ENCODE data around the gene C2orf68.
A peak's percentile ranks its signal among the peaks of the same experiment; 100 is the strongest.
"Not testable (repeated sequence)": the region's sequence is repeated elsewhere in the genome, so short reads cannot be mapped to it uniquely, and the experiment has no call there.

C2orf68 gene

DNA sequence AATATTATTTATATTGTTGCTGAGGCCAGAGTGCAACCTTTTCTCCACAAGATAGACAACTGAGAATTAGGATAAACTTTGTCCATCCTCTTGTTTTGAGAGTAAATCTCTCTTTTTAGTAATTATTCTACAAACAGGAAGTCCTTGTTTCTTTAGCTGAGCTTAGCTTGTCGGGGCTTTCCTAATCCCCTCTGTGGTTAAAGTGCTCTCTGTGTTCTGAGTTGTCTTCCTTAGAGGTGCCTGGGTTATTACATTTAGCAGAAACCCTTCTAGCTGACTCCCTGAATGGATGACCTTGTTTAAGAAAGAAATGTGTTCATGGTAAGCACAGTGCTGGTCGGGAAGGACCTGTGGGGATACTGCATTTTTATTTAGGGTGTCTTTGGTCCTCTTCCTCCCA lies 16.8 kb upstream of the C2orf68 start:
- no peak for DNase-seq

DNA sequence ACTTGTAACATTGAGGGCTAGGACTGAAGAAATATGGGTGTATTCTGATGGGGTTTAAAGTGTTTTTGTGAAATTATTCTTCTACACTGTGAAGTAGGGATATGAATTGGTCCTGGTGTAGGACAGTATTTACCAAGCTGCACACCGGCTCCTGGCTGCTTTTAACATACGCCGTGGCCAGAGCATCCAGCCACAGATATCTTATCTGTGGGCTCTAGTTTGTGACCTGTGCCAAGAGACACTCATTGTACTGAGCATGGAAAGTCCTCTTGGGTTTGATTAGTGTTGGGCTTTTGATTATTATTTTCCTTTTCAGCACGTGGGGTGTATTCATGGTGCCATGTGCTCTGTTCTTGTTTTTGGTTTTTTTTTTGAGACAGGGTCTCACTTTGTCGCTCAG lies 12.1 kb upstream of the C2orf68 start:
- no peak for DNase-seq

DNA sequence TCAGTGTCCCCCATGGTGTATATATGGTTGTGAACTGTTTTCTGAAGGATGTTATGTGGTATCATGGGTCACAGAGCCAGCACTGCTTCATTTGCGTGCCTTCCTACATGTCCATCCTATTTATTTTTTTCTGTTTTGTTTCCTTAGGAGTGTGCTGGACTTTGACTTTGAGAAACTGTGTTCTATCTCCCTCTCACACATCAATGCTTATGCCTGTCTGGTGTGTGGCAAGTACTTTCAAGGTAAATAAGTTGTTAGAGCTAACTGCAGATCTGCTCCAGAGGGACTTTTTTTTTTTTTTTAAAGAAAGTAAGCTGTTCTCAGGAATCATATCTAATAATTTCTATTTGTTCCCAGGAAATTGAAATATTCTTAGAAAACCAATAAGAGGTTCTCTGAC lies 9.5 kb upstream of the C2orf68 start:
- DNase-seq = no peak

DNA sequence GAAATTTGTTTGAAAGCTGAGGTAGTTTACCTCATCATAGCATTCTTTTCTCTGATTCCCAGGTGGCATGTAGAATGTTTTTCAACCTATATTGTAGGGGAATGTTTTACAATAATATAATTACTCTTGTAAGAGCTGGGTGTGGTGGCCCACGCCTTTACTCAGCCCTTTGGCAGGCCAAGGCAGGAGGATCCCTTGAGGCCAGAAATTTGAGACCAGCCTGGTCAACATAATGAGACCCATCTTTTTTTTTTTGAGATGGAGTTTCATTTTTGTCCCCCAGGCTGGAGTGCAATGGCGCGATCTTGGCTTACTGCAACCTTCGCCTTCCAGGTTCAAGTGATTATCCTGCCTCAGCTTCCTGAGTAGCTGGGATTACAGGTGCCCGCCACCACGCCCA lies 7.8 kb upstream of the C2orf68 start:
- no peak for DNase-seq

DNA sequence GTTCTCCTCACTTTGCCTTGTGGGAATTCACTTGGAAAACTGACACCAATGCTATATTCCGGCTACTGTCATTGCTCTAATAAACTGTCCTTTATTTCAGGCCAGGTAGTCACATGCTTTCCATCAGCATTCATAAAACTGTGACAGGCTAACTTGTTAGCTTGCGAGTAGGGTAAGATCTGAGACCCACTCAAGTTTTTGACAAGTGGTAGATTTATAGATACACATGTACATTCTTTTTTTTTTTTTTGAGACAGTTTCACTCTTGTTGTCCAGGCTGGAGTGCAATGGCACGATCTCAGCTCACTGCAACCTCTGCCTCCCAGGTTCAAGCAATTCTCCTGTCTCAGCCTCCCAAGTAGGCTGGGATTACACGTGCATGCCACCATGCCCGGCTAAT lies 5.9 kb upstream of the C2orf68 start:
- DNase-seq = not testable (repeated sequence)

DNA sequence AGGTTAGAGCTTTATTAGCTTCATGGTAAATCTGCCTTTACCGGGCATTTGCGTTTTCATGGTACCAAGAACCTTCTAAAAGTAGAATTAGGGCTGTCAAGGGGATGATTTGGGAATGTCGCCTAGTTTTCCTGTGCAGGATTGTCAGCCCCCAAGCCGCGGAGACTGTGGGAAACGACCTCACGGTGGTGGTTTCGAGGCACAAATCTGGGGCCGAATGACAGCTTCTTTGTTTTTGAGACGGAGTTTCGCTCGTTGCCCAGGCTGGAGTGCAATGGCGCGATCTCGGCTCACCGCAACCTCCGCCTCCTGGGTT lies 3.5 kb upstream of the C2orf68 start:
- DNase-seq = no peak

DNA sequence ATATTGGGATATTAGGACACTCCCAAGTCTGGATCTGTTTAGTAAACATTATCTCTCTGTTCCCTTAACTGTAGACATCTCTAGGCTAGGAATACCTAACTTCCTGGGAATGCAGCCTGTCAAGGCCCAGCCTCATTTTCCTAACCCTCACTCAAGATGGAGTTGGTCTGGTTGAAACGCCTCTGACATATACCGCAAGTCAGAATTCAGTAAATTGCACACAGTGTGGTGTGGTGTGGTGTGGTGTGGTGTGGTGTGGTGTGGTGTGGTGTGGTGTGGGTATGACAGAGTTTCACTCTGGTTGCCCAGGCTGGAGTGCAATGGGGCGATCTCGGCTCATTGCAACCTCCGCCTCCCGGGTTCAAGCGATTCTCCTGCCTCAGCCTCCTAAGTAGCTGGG lies 2.9 kb upstream of the C2orf68 start:
- not testable (repeated sequence) for DNase-seq

DNA sequence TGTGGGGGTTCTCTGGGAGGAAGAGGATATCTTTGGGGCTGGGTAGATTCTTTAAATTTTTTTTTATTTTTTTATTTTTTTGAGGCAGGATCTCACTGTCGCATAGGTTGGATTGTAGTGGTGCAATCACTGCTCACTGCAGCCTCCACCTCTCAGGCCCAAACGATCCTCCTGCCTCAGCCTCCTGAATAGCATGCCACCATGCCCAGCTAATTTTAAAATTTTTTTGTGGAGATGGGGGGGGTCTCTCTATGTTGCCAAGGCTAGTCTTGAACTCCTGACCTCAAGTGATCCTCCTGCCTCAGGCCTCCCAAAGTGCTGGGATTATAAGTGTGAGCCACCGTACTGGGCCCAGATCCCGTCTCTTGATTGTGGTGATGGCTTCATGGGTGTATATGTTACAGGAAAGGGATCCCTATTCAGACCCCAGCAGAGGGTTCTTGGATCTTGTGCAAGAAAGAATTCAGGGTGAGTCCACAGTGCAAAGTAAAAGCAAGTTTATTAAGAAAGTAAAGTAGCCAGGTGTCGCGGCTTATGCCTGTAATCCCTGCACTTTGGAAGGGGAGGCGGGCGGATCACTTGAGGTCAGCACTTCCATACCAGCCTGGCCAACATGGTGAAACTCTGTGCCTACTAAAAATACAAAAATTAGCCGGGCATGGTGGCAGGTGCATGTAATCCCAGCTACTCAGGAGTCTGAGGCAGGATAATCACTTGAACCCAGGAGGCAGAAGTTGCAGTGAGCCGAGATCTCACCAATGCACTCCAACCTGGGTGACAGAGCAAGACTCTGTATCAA lies 2.0 kb upstream of the C2orf68 start:
- DNase-seq = no peak

DNA sequence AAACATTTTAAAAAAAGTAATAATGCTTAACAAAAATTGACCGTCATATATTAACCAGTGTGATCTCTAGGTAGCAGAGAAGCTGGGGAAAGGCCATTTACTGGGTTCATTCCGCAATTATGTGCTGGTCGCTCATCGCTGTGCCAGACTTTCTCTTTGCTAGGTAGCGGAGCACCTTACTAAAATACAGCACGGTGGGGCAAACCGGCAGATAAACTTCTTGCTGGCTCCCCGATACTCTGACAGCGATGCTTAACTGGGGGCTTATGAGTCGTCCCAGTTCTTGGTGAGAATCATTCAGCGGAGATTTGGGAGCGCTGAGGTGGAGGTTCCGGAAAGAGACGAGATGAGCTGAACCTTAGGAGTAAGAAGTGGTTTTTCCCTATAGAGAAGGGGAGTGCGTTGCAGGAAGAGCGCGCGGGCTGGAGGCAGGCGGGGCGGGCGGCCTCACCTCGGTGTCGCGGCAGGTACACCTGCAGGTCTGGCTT lies 605 bp downstream of the C2orf68 start:
- no peak for DNase-seq

DNA sequence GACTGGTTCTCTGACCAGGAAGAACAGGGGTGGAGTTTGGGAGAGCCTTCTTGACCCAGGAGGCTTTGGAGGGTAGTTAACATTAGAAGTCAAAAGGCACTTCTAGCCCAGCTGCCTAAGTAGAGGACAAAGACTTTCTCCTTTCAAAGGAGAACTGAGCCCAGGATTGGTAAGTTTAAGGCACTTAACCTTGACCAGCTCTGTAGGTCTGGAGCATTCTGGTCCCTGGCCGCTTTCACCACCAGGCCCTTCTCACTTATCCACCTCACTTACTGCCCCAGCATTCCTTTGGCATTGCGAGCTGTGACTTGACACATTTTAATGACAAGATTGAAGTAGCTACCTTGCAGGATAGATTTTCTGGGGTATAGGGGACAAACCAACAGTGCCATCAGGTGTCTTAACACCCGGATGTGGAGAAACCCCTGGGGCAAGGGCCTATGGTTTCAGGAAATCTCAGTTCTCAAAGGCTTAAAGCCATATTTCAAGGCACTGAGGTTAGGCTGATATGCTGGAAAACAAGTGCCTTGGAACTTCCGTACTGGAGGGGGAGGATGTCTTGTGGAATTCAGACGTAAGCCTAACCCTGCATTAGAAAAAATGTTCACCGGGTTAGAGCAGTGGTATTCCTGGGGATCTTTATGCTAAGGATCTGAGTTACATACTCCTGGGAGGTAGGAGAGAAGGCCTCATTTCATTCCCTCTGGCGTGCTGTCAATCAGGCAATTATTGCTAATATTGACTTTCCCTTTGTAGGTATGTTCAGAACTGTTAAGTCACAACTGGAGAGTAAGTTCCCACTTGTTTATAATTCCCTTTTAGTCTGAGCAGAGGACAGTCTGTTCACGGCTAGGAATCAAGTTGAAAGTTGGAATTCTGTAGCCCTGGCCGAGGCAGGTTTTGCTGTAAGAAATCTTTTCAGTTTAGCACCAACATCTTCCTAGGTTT lies 4.3 kb downstream of the C2orf68 start:
- DNase-seq = no peak

DNA sequence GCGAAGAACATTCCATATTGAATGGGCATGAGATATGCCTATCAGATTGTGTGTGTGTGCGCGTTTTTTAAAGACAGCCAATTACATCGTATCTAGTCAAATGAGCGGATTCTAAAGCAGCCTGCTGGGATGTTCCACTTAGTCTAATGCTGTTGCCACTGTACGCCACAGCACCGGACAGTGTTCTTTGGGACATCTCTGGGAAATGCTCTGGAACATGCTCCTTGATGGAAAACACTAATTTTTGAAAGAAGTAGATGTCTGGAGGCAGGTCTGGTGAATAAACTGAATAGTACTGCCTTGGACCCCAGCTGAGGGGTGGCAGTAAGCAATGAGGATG lies 5.8 kb downstream of the C2orf68 start:
- no peak for DNase-seq

DNA sequence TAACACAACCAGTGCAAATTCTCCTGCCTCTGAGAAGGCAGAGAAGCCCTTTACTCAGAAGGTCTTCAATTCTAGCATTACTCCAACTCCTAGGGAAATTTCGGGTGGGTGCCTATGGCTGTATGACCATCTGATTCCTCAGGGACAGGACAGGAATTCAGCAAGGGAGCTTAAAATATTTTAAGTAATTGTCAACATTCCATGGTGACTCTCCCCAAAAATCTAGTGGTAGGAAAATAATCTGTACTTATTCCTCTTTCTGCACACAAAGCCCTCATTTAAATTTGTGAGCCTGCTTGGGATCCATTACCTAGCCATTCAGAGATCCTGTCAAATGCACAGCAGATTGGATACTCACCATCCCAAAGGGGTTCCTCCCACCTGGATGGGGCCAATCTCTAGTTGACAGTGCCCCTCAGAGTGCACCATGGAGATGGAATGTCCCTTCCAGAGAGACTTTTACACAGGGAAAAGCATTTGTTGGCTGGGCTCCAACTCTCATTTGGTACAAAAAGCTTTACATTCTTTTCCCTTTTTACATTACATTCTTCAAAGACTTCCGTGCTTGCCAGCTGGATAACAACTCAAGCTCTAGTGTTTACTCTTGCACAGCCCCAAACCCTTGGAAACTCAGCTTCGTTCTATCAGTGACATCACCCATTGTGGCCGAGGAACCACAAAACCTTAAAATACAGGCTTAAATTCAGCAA lies 6.3 kb downstream of the C2orf68 start:
- DNase-seq = no peak

DNA sequence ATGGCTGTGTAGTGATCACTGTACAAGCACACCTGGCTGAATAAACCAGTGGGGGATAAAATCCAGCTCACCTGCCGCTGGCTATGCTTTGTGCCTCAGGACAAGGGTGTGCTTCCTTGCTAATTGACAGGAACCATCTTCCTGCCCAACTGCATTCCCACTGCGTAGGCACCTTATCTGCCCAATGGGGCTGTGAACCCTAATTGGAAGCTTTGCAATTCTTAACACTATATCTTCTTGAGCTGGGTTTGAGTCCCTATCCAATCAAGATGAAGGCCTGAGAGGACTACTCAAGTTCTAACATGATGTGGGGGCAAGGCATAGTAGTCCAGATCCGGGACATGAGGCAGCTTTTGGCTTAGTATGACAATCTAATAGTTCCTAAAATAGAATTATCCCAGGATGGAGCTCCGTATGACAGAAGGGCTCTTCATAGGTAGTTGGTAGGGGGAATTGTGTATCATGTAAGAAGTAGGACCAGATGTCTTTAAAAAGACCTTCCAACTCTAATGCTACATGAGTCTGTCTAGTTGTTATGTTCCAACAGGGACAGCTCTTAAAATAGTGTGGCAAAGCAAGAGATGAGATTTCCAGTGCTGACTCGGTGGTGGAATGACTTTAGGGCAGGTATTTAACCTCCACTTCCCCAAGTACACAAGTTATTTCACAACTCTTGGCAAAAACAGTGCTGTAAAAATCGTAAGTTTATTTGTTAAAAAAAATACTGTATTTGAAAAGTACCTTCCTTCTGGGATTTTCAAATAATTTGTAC lies 7.1 kb downstream of the C2orf68 start:
- no peak for DNase-seq

DNA sequence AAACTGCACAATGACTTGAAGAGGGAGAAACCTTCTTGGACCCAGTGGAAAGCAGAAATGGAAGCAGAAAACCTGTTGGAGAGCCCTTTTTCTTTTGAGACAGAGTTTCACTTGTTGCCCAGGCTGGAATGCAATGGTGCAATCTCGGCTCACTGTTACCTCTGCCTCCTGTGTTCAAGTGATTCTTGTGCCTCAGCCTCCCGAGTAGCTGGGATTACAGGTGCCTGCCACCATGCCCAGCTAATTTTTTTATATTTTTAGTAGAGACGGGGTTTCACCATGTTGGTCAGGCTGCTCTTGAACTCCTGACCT lies 7.8 kb downstream of the C2orf68 start:
- DNase-seq = not testable (repeated sequence)

DNA sequence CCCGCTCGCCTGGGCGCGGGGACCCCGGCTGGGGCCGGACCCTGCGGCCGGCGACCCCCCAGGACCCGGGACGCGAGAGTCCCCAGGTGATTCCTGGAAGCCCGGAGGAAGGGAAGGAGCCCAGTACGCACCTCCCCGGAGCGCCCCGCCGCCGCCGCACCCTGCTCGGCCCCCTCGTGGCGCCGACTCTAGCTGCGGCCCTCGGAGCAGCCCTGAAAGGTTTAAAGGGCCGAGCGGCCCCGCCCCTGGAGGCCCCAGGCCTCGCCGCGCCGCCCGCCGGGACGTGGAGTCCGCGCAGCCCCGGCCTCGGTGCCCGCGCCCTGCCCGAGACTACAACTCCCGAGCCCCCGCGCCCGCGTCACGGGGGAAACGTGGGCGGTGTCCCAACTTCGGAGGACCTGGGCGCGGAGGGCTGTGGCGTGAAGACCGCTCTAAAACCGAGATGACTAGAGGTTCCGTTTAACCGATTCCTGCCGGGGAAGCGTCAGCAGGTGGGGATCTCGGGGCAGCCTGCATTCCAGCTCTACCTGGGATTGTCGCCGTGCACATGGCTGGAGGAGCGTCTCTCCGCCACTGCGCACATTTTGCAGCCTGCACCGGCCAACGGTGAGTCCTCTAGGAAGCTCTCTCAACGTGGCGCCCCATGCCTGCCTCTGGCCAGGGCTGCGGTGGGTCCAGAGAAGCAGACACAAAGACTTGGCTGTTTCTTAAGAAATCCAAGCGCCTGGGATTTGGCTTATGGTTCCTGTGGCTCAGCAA lies 9.2 kb downstream of the C2orf68 start, which contains the start of gene TMEM150A:
Gene TMEM150A, minus strand, starts transcription at position 223 of the 759 bp plus-strand sequence. CDS start 750 bp downstream, outside the sequence.
- peak; percentile 49 for DNase-seq

DNA sequence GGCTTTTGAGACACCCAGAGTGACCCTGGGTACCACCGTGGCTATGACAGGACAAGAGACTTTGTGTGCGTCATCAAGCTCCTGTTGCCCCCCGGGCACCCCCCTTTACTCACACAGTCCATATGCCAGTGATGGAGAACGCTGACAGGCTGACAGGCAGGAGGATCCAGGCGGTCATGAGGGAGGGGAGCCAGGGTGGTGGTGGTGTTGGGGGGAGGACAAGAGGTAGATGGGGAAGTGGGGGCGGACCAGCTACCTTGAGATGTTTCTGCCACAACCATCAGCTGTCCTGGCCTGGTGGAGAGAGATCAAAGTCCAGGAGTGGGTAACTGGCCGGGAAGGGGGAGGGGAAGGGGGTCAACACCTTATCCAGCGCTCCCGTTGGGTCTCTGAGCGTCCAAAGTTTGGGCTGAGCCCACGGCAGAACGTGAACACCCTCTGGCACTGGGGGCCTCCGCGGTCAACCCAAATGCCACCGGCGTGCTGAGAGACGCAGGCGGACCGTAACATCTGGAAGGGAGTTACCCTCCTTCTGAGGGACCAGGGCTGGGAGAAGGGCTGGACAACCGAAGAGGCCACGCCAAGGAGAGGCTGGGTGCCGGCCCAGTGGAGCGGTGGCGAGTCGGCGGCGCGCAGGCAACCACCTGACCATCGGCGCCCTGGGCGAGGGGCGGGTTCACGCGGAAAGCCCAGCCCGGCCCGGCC lies 9.9 kb downstream of the C2orf68 start:
- DNase-seq = no peak

DNA sequence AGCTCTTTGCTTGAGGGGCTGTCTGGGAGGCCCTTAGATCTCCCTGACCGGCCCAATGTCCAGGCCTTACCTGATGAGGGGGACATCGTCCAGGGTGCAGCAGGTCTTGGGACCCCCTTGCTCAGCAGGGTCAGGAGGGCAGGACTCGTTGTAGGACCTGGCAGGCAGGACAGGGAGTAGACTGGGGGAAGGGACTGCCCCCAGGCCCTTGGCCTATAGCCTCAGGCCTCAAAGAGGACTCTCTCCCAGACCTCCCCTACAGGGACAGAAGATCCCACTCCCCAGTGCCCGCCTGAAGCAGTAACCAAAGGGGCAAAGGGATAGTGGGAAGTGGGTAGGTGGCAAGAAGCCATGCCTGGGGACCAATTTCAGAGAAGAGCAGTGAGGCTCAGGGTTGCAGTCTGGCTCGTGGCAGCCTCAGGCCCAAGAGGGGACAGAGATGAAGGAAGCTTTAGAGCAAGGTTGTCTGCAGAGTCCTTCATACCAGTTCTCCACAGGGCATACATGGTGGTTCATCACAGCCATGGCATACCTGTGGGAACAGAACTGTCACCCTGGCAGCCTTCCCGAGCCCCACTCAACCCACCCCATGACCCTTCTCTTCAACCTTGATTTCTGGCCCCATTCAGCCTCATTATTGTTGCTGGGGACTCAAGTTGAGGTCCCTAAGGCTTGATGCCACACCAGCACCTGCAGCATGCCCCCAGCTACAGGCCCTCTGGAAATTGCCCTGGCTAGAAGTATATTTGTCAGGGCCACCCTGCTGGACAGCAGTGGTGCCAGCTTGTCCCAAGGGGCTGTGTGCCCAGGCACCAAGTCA lies 10.7 kb downstream of the C2orf68 start:
- DNase-seq = no peak

DNA sequence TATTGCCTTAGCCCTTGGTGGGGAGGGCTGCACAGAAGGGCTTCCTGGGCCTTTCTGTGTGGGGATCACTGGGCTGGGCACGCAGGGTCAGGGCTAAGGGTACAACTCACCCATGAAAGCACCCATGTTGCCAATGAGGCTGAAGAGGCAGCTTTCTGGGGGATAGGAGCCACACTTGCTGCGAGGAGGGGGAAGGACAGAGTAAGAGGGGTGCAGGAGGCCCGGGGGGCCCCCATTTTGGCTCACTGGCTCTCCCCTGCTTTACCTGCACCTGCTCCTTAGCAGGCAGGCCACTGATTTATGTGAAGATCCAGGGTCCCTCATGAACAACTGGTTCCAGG lies 11.7 kb downstream of the C2orf68 start:
- DNase-seq = no peak

DNA sequence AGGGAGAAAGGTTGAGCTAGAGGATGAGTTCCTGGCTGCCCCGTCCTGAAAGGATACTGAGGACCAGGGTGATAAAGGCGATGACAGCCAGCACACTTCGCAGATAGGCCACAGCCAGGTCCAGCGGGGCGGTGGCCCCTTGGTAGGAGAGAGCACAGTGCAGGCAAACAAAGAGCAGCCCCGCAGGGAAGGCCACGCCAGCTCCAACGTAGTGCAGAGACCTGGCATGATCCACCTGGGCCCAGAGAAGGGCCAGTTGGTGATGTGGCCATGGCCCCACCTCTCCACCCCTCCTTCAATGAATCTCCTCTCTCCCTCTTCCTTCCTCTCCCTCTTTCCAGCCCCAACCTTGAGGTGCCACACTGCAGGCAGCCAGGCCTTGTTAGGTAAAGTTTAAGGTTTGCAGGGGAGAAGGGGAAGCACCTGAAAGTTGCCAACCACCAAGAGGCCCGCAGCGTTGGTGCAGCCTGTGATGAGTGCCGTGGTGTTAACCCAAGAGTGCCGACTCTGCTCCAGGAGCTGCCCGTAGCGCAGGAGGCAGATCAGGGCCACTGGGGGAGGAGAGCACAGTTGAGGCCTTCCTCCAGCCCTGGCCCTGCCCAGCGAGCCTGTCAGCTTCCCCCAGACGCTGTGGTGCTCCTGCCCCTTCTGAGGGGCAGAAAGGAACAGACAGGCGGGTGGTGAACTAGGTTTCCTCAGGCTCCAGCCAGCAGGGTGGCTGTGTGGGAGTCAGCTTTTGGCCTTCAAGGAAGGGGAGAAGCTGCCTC lies 12.2 kb downstream of the C2orf68 start:
- DNase-seq = no peak

Measured in NCI-H748 treated with DMSO at 0.1 percent for 48 hours (cell line).